G401 (cell line): ENCODE results near the gene FBXL20. TPM values are rescaled to one million over a fixed set of nuclear protein-coding genes. Genes with fewer than 3 reads are reported as not detected.
"Not testable (repeated sequence)": the region's sequence is repeated elsewhere in the genome, so short reads cannot be mapped to it uniquely, and the experiment has no call there.

ENCODE experiments used
- DNase-seq: peaks from one replicate; pipeline ENCODE4 v3.0.0-alpha.2; 2015; ENCODE audit warnings: low spot score
- in situ Hi-C: cut with HindIII; loops from 2 replicates; pipeline ENCODE4 v1.10.0; 2016; ENCODE audit warnings: low sequenced_read_pairs, mixed read lengths
- total RNA-seq: library from RNA; depleted of rRNA; stranded (reverse); fragments of >200 nt; shearing (Covaris generic); gene quantifications from 2 replicates; pipeline ENCODE4 v1.2.3, GENCODE V29; 2014

The FBXL20 gene
- total RNA-seq, 1 experiment from 2014 or later, result 11.0 TPM

DNA sequence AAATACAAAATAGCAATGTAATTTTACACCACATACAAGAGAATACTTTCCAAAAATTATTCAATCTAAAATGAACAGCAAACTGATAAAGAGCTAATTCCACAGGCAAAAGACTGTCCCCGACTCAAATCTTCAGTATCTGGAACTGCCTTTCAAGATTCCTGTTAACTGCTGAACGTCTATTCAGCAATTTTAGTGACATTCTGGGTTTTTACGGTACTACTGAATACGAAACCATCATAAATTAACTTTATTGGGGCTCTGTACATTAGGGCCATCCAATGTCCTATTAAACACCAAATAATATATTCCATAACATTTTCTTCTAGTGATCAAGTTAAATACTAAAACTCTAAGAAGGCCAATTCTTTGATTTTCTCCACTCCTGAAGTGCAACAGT is 1.6 kb downstream of the FBXL20 start:
- in situ Hi-C loops, result no loop called here

DNA sequence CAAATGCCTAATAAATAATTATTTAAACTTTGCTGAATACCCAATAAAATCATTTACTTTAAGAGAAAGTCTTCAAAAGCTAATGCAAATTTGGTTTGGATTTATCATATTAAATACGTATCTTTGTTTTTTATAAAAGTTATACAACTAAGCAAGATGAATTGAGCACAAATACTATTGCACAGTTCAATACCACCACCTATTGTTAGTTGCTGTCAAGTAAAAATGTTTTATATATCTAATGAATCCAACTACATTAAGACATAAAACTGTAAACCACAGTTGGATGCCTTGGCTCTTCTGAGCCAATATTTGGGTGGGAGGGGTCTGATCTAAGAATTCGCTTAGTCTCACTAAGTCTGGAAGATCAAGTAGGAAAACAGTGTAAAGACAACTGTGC is 7.7 kb downstream of the FBXL20 start:
- in situ Hi-C loops, result no loop called here
- DNase-seq, result no peak

More for the DNA sequence above, 1.6 kb downstream of the FBXL20 start:
- DNase-seq, result no peak

DNA sequence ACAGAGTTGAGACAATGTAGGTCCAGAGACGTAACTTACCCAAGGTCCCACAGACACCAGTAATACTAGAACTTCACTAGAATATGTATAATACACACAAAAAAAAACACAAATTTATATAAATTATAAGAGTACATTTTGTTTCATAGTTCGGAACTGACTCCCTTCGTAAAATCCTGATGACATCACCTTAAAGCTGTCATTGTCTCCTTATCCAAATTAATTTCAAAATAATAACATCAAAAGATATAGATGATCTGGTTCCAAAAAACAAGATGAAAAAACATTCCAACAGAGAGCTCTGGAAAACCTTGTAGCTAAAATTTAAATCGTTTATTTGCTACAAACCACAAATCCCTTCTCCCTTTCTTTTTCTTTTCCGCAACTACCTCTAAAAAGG is 10.0 kb downstream of the FBXL20 start:
- in situ Hi-C loops, result no loop called here
- no peak for DNase-seq

DNA sequence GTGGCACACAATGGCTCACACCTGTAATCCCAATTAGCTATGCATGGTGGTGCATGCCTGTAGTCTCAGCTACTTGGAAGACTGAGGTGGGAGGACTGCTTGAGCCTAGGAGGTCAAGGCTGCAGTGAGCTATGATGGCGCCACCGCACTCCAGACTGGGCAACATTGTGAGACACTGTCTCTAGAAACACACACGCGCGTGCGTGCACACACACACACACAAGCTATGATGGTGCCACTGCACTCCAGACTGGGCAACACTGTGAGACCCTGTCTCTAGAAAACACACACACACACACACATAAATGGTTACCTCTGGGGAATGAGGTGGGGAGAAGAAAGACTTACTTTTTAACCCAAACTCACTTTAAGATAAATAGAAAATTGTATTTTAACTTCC is 16.4 kb downstream of the FBXL20 start:
- no peak for DNase-seq
- in situ Hi-C loops, result no loop called here

DNA sequence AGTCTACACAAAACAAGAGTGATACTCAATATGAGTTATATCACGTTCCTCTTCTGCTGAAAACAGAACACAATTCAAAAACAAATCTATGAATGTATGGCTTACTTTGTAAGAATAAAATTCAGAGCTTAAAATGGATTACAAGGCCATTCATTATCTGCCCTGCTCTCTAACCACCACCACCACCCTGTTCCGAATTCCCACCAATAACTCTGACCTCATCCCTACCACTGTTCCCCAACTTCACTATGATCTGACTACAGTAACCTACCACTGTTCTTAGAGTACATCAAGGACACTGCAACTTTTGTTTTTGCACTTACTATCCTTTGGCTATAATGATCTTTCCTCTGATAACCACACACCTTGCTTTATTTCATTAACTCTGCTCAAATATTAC is 21.3 kb downstream of the FBXL20 start:
- in situ Hi-C loops, result no loop called here
- no peak for DNase-seq

DNA sequence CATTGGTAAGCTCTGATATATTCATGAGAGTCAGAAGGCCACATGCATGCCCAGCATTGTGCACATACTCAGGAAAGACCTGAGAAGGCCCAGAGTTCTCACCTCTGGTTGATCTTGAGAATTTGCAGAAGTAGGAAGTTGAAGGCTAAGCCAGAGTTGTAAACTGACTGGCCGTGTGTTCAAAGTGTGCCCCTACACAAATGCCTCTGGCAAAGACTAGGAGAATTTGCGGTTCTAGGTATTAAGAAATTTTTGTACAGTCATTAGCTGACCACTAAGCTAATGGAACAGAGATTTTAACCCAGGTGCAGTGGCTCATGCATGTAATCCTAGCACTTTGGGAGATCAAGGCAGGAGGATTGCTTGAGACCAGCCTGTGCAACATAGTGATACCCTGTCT is 25.0 kb downstream of the FBXL20 start:
- DNase-seq, result no peak
- in situ Hi-C loops, result loop anchor here (10.0 kb wide), 1 partner anchor 132 kb away; no protein-coding TSS in a partner anchor

DNA sequence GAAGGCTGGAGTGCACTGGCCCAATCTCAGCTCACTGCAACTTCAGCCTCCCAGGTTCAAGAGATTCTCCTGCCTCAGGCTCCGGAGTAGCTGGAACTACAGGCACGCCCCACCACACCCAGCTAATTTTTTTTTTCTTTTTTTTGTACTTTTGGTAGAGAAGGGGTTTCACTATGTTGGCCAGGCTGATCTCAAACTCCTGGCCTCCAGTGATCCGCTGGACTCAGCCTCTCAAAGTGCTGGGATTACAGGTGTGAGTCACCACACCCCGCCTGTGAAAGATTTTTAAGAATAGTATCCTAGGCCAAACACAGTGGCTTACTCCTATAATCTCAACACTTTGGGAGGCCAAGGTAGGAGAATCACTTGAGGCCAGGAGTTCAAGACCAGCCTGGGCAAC is 33.6 kb downstream of the FBXL20 start:
- DNase-seq, in situ Hi-C loops: not testable (repeated sequence)

DNA sequence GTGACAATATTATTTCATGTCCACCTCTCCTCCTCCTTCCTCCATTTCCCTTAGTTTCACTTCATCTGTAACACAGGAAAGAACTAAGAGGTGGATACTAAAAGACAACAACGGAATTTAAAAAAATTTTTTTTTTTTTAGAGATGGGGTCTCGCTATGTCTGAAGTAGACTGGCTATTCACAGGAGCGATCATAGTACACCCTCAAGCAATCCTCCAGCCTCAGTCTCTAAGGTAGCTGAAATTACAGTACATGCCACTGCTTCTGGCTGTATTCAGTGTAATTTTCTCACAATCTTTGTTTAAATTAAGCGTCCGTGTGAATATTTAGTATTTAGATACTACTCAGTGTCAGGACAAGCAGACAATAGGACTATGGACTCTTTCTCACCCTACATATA is 35.6 kb downstream of the FBXL20 start:
- DNase-seq, result no peak
- in situ Hi-C loops, result no loop called here

DNA sequence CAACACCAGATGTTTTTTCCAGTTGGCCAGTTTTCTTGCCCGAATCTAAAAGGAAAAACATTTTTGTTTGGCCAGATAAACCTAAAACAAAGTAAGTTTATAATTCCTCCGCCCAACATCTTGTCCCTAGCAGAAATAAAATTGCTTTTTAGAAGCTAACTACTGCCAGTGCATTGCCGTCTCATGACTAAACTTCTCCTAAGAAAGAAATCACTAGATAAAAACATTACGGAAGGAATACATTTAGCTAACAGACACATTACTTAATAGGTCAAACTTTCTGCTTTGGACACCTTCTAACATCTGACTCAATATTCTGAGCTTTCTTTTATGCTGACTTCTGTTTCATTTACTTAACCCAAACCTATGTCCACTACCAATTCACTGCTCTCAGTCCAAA is 36.2 kb downstream of the FBXL20 start:
- DNase-seq, result no peak
- in situ Hi-C loops, result no loop called here

DNA sequence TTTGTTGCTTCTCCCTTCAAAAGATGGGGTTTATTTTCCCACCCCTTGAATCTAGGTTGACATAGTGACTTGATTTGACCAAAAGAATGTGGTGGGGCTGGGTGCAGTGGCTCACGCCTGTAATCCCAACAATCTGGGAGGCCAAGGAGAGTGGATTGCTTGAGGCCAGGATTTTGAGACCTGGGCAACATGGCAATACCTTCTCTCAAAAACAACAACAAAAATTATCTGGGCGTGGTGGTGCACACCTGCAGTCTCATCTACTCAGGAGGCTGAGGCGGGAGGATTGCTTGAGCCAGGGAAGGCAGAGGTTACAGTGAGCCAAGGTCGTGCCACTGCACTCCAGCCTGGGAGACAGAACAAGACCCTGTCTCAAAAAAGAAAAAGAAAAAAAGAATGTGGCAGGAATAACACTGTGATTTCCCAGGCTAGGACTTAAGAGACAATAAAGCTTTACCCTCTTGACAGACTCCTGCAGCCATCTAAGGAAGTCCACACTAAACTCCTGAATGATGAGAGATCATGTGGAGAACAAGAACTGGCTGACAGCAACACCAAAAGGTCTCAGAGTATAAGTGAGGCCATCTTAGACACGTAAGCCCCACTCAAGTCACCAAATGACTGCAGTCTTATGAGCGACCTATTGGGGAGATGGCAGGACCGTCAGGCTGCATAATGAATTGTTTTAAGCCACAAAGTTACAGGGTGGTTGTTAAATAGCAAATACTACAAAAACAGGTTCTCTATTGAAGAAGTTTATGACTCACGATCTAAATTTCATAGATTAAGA is 37.0 kb downstream of the FBXL20 start:
- in situ Hi-C loops, result no loop called here
- no peak for DNase-seq

DNA sequence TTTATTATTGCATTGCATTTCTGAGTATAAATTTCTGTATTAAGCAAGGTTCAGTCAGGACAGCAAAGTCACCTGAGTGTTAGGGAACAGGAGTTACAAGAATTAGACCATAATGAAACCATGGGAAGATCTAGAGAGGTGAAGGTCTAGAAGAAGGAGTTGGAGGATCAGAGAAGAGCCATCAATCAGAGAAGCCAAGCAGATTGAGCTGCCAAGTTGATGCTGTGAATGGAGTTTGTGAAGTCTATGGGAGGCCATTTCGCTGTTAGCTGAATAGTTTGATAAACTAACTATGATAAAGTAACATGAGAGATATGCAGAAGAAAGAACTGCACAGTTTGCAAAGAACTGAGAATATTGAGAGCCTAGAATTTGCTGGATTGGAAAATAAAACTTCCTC is 40.4 kb downstream of the FBXL20 start:
- no peak for DNase-seq
- in situ Hi-C loops, result no loop called here

DNA sequence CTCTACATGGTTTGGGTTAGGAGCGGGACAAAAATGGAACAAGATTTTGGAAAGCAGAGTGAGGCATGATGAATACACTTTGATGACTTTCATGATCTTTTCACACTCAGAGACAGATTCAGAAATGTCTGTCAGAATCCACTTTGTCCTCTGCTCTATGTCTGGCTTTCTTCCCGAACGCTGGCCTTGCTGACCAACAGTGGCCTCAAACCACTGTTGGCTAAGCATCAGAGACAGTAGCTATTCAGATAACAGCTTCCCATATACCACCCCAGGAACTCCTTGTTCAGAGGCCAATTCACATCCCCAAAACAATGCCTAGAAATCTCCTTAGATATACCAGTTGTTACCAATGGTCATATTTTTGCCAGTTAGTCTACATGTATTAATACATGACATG is 40.9 kb downstream of the FBXL20 start:
- DNase-seq, result no peak
- in situ Hi-C loops, result no loop called here

DNA sequence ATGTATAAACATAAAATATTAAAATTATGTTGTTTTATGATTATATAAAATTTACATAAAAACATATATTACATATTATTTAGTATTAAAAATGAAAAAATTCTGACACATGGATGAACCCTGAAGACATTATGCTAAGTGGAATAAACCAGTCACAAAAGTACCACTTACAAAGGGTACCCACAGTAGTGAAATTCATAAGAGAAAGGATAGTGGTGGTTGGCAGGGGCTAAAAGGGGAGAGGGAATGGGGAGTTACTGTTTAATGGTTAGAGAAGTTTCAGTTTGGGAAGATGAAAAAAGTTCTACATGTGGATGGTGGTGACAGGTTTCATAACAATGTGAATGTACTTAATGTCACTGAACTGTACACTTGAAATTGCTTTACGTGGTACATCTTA is 41.4 kb downstream of the FBXL20 start:
- in situ Hi-C loops, result no loop called here
- DNase-seq, result no peak

DNA sequence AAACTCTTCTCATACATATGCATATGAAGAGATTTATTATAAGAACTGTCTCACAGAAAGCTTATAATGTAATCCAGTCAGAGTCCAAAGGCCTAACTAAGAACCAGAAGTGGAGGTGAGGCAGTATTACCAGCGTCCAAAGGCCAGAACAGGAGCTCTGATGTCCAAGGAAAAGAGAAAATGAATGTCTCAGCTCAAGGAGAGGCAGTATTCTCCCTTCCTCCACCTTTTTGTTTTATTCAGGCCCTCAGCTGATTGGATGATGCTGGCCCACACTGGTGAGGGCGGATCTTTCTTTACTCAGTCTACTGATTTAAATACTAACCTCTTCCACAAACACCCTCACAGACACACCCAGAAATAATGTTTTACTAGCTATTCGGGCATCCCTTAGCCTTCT is 43.4 kb downstream of the FBXL20 start:
- DNase-seq, result no peak

DNA sequence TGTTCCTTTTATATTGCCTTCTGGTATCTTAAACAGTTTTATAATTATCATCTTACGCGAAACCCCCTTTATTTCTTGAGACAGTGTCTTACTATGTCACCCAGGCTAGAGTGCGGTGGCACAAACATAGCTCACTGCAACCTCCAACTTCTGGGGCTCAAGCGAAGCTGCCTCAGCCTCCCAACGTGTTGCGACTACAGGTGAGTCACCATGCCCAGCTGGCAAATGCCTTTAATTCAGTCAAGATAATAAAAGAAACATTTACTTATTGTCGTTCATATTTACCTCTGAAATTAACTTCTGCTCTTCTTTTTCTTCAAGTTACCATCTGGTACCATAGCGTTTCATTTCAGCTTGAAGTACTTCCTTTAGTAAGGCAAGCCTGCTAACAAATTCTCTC is 43.9 kb downstream of the FBXL20 start:
- no peak for DNase-seq
- in situ Hi-C loops, result no loop called here

More for the DNA sequence above, 43.4 kb downstream of the FBXL20 start:
- in situ Hi-C loops, result no loop called here

DNA sequence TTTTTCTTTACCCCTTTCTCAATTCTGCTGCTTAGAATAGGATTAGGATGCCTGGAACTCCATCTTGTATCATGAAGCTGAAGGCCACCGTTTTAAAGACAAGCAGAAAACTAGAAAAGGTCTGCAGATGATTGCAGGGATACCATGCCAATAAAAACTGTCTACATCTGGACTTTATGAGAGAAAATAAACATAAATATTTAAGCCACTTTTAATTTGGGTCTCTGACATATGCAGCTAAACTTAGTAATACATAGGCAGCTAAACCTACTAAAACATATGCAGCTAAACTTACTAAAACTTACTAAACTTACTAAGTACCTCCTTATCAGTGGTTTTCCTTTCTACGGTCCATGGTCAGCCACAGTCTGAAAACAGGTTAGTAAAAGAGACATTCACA is 48.4 kb downstream of the FBXL20 start:
- DNase-seq, result no peak
- in situ Hi-C loops, result no loop called here

DNA sequence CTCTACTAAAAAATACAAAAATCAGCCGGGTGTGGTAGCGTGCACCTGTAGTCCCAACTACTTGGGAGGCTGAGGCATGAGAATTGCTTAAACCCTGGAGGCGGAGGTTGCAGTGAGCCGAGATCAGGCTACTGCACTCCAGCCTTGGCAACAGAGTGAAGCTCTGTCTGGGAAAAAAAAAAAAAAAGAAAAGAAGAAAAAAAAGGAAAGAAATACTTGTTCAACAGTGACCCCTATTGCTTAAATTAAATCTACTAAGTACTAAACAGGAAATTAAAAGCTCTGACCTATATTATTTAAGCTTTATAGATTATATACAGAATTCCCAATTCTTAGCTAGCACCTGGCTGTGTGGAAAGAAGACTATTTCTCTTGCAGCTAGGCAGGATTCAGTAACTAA is 48.9 kb downstream of the FBXL20 start:
- DNase-seq, result no peak
- in situ Hi-C loops, result no loop called here

DNA sequence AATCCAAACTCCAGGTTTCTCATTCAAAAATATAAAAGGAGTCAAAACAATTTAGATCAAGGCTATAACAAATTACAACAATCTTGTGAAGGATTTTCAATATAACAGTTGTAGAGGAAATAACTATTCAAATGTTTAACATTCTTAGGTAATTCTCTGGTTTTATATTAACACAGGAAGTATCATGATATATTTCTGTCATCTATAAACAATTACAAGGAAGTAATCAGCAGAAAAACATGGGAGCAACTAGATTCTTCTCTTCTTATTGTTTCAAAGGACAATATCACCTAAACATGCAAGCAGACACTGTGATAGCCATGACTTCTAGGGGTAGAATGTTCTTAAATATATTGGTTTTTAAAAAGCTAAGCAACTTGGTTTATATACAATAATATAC is 49.9 kb downstream of the FBXL20 start:
- in situ Hi-C loops, result no loop called here

DNA sequence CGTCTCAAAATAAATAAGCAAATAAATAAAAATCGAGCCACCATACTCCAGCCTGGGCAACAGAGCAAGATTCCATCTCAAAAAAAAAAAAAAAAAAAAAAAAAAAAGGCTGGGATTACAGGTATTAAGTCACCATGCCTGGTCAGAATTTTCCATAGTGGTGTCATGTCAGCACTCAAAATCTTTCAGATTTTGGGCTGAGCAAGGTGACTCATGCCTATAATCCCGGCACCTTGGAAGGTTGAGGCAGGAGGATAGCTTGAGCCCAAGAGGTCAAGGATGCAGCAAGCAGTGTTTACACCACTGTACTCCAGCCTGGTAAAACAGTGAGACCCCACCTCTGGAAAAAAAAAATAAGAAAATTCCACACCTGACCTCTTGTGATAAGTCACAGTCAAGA is 52.2 kb downstream of the FBXL20 start:
- in situ Hi-C loops, result no loop called here
- no peak for DNase-seq

More for the DNA sequence above, 49.9 kb downstream of the FBXL20 start:
- no peak for DNase-seq

DNA sequence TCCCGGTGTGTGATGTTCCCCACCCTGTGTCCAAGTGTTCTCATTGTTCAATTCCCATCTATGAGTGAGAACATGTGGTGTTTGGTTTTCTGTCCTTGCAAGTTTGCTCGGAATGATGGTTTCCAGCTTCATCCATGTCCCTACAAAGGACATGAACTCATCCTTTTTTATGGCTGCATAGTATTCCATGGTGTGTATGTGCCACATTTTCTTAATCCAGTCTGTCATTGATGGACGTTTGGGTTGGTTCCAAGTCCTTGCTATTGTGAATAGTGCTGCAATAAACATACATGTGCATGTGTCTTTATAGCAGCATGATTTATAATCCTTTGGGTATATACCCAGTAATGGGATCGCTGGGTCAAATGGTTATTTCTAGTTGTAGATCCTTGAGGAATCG is 54.6 kb downstream of the FBXL20 start:
- DNase-seq, in situ Hi-C loops: not testable (repeated sequence)

DNA sequence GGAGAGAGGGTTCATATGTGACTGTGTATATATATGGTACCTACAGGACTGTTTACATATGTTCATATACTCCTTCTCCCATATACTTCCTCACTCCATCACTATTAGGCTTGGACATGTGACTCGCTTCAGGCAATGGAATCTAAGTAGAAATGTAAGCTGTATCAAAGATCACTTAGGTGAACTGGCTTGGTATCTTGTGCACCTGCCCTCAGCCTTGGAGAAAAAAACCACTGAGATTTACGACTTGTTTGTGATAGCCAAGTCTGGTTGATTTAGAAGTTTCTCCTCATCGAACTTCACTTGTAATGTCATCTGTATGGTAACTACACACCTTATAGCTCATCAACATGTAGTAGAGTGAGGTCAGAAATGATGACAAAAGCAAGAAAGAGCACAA is 59.9 kb downstream of the FBXL20 start:
- in situ Hi-C loops, result no loop called here
- no peak for DNase-seq
